ENCODE results near the gene GREB1L. TPM values are rescaled to one million over a fixed set of nuclear protein-coding genes. Genes with fewer than 3 reads are reported as not detected.

GREB1L gene
- total and polyA plus RNA-seq, 9 of the 15 experiments (the other 6 are each of a cell fraction or from before 2014, with no cell fraction given) = 0.03 TPM; not detected in 8

DNA sequence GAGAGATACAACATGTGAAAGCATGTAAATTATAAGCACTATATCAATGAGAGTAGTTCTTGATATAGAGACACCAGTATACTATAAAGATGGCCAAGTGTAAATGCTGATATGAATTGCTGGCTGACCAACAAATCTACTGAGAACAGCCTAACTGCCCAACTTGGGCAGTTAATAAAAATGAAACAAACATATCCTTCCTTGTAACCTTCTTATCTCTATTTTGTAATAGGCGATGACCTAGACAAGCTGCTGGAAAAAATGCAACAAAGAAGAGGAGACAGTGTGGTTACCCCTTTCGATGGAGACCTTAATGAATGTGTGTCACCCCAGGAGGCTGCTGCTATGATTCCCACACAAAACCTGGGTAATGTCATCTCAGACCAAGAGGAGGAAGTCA lies 209.8 kb downstream of the GREB1L start:
- ATAC-seq (no peak), DNase-seq (ENCODE audit: extremely low read depth in 1 of 4, low spot score in 3 of 4) (no peak), FAIRE-seq (no peak)
- H3K4me3 ChIP-seq = no peak overlapping the region
- H3K4me1 ChIP-seq (replicated peaks in 1 of 2; ENCODE audit: control insufficient read depth in 2 of 2, insufficient read depth in 2 of 2, low read length in 2 of 2) = no peaks in the 10 kb centered on the region
- H3K9ac ChIP-seq (ENCODE audit: insufficient read depth in 1 of 2, low read depth in 2 of 2, low read length in 2 of 2) = no peak overlapping the region
- H3K9me1 ChIP-seq (ENCODE audit: control insufficient read depth, insufficient read depth, low read length) = no peaks in the 10 kb centered on the region
- no TSS peak for BruUV-seq (replicated peaks)
- H3K4me2 ChIP-seq (ENCODE audit: insufficient read depth, low read length) = no peak overlapping the region
- no peaks in the 10 kb centered on the region for H3K79me2 ChIP-seq (ENCODE audit: control insufficient read depth, insufficient read depth, low read length)
- no peaks in the 10 kb centered on the region for H3K36me3 ChIP-seq (ENCODE audit: control insufficient read depth, insufficient read depth, low read length)
- peaks cover 12 to 13% of the 10 kb centered on the region in 2 experiments; a peak in 2 of 5 replicates for H3K27me3 ChIP-seq (ENCODE audit: control insufficient read depth in 2 of 2, insufficient read depth in 2 of 2, low read length in 2 of 2)
- ChIA-PET CTCF (ENCODE audit: low intra/inter-chr PET ratio) (no interaction called here), POLR2A (interaction anchor here (0.9 kb wide), 1 partner anchor 13 kb away, joined by 3 read pairs; no protein-coding TSS in a partner anchor)
- H4K20me1 ChIP-seq (replicated peaks; ENCODE audit: control insufficient read depth, insufficient read depth, low read length) = no peaks in the 10 kb centered on the region
- TF ChIP-seq, protein P1, sequence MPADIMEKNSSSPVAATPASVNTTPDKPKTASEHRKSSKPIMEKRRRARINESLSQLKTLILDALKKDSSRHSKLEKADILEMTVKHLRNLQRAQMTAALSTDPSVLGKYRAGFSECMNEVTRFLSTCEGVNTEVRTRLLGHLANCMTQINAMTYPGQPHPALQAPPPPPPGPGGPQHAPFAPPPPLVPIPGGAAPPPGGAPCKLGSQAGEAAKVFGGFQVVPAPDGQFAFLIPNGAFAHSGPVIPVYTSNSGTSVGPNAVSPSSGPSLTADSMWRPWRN (IDR thresholded peaks at IDR 0.05; ENCODE audit: low read depth) = no peak
- TF ChIP-seq PHF8 (IDR thresholded peaks at IDR 0.05; ENCODE audit: borderline replicate concordance, low read length) (no peak), CBFB (CRISPR knock-in tag; IDR thresholded peaks at IDR 0.05) (no peak), ARHGAP35 (IDR thresholded peaks at IDR 0.05; ENCODE audit: partially characterized antibody) (no peak), MIER1 (IDR thresholded peaks at IDR 0.05; ENCODE audit: low read depth) (no peak), ETS2 (tag; IDR thresholded peaks at IDR 0.05; ENCODE audit: borderline replicate concordance, poor library complexity, severe bottlenecking) (no peak), HDAC6 (IDR thresholded peaks at IDR 0.05; ENCODE audit: low read depth, low read length) (no peak), SMARCB1 (IDR thresholded peaks at IDR 0.05; ENCODE audit: insufficient read length, low read depth) (no peak)
- TF ChIP-seq, protein P2, sequence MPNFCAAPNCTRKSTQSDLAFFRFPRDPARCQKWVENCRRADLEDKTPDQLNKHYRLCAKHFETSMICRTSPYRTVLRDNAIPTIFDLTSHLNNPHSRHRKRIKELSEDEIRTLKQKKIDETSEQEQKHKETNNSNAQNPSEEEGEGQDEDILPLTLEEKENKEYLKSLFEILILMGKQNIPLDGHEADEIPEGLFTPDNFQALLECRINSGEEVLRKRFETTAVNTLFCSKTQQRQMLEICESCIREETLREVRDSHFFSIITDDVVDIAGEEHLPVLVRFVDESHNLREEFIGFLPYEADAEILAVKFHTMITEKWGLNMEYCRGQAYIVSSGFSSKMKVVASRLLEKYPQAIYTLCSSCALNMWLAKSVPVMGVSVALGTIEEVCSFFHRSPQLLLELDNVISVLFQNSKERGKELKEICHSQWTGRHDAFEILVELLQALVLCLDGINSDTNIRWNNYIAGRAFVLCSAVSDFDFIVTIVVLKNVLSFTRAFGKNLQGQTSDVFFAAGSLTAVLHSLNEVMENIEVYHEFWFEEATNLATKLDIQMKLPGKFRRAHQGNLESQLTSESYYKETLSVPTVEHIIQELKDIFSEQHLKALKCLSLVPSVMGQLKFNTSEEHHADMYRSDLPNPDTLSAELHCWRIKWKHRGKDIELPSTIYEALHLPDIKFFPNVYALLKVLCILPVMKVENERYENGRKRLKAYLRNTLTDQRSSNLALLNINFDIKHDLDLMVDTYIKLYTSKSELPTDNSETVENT (CRISPR knock-in tag; IDR thresholded peaks at IDR 0.05) = no peak
- H3K9me3 ChIP-seq (replicated peaks; ENCODE audit: control insufficient read depth, insufficient read depth, low read depth, low read length) = no peaks in the 10 kb centered on the region
- in situ Hi-C loops (cut with MboI) (no loop called here), intact Hi-C loops (cut with micrococcal nuclease) (no loop called here)
- H2AFZ ChIP-seq (ENCODE audit: low read depth, low read length) = no peak overlapping the region
- H3K27ac ChIP-seq (ENCODE audit: extremely low read depth, low read depth, low read length) = no peak overlapping the region
- 0% methylated on average over 2 of the region's 2 CpGs for WGBS (ENCODE audit: insufficient coverage, low coverage, missing lambda C conversion rate)
